ENCODE measurements around the gene ZNF556. TPM values are rescaled to one million over a fixed set of nuclear protein-coding genes. Genes with fewer than 3 reads are reported as not detected.

ZNF556 gene
- total RNA-seq, 1 donor from 2014 or later, result not detected

GRCh38 chr19:2926341-2927031 is 59.4 kb downstream of the ZNF556 start:
- peaks cover 10% of the 10 kb centered on the region for H3K36me3 Mint-ChIP-seq (ENCODE audit: unreplicated experiment)
- peaks cover 5% of the 10 kb centered on the region for H3K9me3 Mint-ChIP-seq (ENCODE audit: unreplicated experiment)
- no peaks in the 10 kb centered on the region for H3K4me1 Mint-ChIP-seq (ENCODE audit: low read depth, unreplicated experiment)
- no peak for TF ChIP-seq CTCF (IDR thresholded peaks at IDR 0.05; ENCODE audit: partially characterized antibody, unreplicated experiment)
- H3K4me3 Mint-ChIP-seq (ENCODE audit: unreplicated experiment), result no peak overlapping the region
- no peak for DNase-seq
- H3K27me3 Mint-ChIP-seq (ENCODE audit: unreplicated experiment), result peaks cover 2% of the 10 kb centered on the region
- H3K27ac Mint-ChIP-seq (ENCODE audit: unreplicated experiment), result no peak overlapping the region

GRCh38 chr19:2927032-2927430 is 59.9 kb downstream of the ZNF556 start:
- Mint-ChIP-seq H3K4me1 (ENCODE audit: low read depth, unreplicated experiment) (no peaks in the 10 kb centered on the region), H3K27me3 (ENCODE audit: unreplicated experiment) (peaks cover 2% of the 10 kb centered on the region), H3K36me3 (ENCODE audit: unreplicated experiment) (peaks cover 13% of the 10 kb centered on the region), H3K4me3 (ENCODE audit: unreplicated experiment) (no peak overlapping the region), H3K9me3 (ENCODE audit: unreplicated experiment) (peaks cover 7% of the 10 kb centered on the region), H3K27ac (ENCODE audit: unreplicated experiment) (no peak overlapping the region)
- TF ChIP-seq CTCF (IDR thresholded peaks at IDR 0.05; ENCODE audit: partially characterized antibody, unreplicated experiment), result no peak
- DNase-seq, result no peak

Other genes starting within 250 kb of the ZNF556 start
- 8.0 TPM for gene GNG7, start 164.6 kb upstream of the ZNF556 start, total RNA-seq (ENCODE audit: unreplicated experiment)
- gene DIRAS1, start 146.0 kb upstream of the ZNF556 start, total RNA-seq (ENCODE audit: unreplicated experiment), result 47.1 TPM
- 40.8 TPM for gene SLC39A3, start 127.3 kb upstream of the ZNF556 start, total RNA-seq (ENCODE audit: unreplicated experiment)
- 90.6 TPM for gene SGTA, start 84.1 kb upstream of the ZNF556 start, total RNA-seq (ENCODE audit: unreplicated experiment)
- gene THOP1, start 81.8 kb upstream of the ZNF556 start, total RNA-seq (ENCODE audit: unreplicated experiment), result 64.0 TPM
- gene ZNF554, start 47.5 kb upstream of the ZNF556 start, total RNA-seq (ENCODE audit: unreplicated experiment), result 5.8 TPM
- 8.4 TPM for gene ZNF555, start 25.9 kb upstream of the ZNF556 start, total RNA-seq (ENCODE audit: unreplicated experiment)
- 2.7 TPM for gene ZNF57, start 33.6 kb downstream of the ZNF556 start, total RNA-seq (ENCODE audit: unreplicated experiment)
- gene ZNF77, start 77.6 kb downstream of the ZNF556 start, total RNA-seq (ENCODE audit: unreplicated experiment), result 4.8 TPM
- not detected for gene TLE6, start 110.2 kb downstream of the ZNF556 start, total RNA-seq (ENCODE audit: unreplicated experiment)
- gene TLE2, start 161.9 kb downstream of the ZNF556 start, total RNA-seq (ENCODE audit: unreplicated experiment), result not detected
- gene TLE5, start 195.2 kb downstream of the ZNF556 start, total RNA-seq (ENCODE audit: unreplicated experiment), result 258 TPM
- gene GNA11, start 227.0 kb downstream of the ZNF556 start, total RNA-seq (ENCODE audit: unreplicated experiment), result 32.4 TPM

All from glutamatergic neuron (in vitro differentiated cells).